ENCODE results near the gene TCEANC2.

TCEANC2 gene

GRCh38 chr1:54122992-54123391 lies 69.6 kb downstream of the TCEANC2 start:
- no peak overlapping the region for H3K27ac ChIP-seq
- H3K36me3 ChIP-seq (ENCODE audit: control insufficient read depth, insufficient read depth, low read length) = no peaks in the 10 kb centered on the region
- no peak for TF ChIP-seq CTCF (IDR thresholded peaks at IDR 0.05)
- no peak overlapping the region for H2AFZ ChIP-seq
- no peaks in the 10 kb centered on the region for H3K4me1 ChIP-seq
- H3K79me2 ChIP-seq = no peaks in the 10 kb centered on the region
- H3K27me3 ChIP-seq (ENCODE audit: control insufficient read depth, insufficient read depth, low read length) = no peaks in the 10 kb centered on the region
- H3K4me2 ChIP-seq (ENCODE audit: low read length) = no peak overlapping the region
- H3K9ac ChIP-seq = no peak overlapping the region
- no peaks in the 10 kb centered on the region for H3K9me3 ChIP-seq (ENCODE audit: control insufficient read depth, low read length)
- no peak overlapping the region for H3K4me3 ChIP-seq (ENCODE audit: low read depth, low read length)

GRCh38 chr1:54124472-54124871 lies 71.1 kb downstream of the TCEANC2 start:
- H3K4me1 ChIP-seq = no peaks in the 10 kb centered on the region
- no peak overlapping the region for H3K4me3 ChIP-seq (ENCODE audit: low read depth, low read length)
- H3K27me3 ChIP-seq (ENCODE audit: control insufficient read depth, insufficient read depth, low read length) = no peaks in the 10 kb centered on the region
- H3K36me3 ChIP-seq (ENCODE audit: control insufficient read depth, insufficient read depth, low read length) = no peaks in the 10 kb centered on the region
- no peaks in the 10 kb centered on the region for H3K79me2 ChIP-seq
- H2AFZ ChIP-seq = no peak overlapping the region
- TF ChIP-seq CTCF (IDR thresholded peaks at IDR 0.05) = no peak
- H3K9ac ChIP-seq = no peak overlapping the region
- H3K9me3 ChIP-seq (ENCODE audit: control insufficient read depth, low read length) = no peaks in the 10 kb centered on the region
- H3K27ac ChIP-seq = no peak overlapping the region
- H3K4me2 ChIP-seq (ENCODE audit: low read length) = no peak overlapping the region

- Histone ChIP-seq H3K4me1 (no peaks in the 10 kb centered on the region), H3K27ac (no peak overlapping the region)
Observed at GRCh38 chr1:54124906-54125305, 71.5 kb downstream of the TCEANC2 start.

GRCh38 chr1:54125386-54126070 lies 72.1 kb downstream of the TCEANC2 start:
- Histone ChIP-seq H3K36me3 (ENCODE audit: control insufficient read depth, insufficient read depth, low read length) (no peaks in the 10 kb centered on the region), H3K9me3 (ENCODE audit: control insufficient read depth, low read length) (no peaks in the 10 kb centered on the region), H3K79me2 (no peaks in the 10 kb centered on the region), H3K4me3 (ENCODE audit: low read depth, low read length) (no peak overlapping the region), H3K9ac (no peak overlapping the region), H2AFZ (no peak overlapping the region), H3K4me1 (no peaks in the 10 kb centered on the region), H3K4me2 (ENCODE audit: low read length) (no peak overlapping the region), H3K27me3 (ENCODE audit: control insufficient read depth, insufficient read depth, low read length) (no peaks in the 10 kb centered on the region), H3K27ac (no peak overlapping the region)
- TF ChIP-seq CTCF (IDR thresholded peaks at IDR 0.05) = peak; percentile 5

More at GRCh38 chr1:54124906-54125305, 71.5 kb downstream of the TCEANC2 start:
- no peak overlapping the region for H3K4me3 ChIP-seq (ENCODE audit: low read depth, low read length)
- no peak overlapping the region for H2AFZ ChIP-seq
- H3K27me3 ChIP-seq (ENCODE audit: control insufficient read depth, insufficient read depth, low read length) = no peaks in the 10 kb centered on the region
- H3K9me3 ChIP-seq (ENCODE audit: control insufficient read depth, low read length) = no peaks in the 10 kb centered on the region
- H3K9ac ChIP-seq = no peak overlapping the region
- no peaks in the 10 kb centered on the region for H3K79me2 ChIP-seq
- H3K4me2 ChIP-seq (ENCODE audit: low read length) = no peak overlapping the region
- no peaks in the 10 kb centered on the region for H3K36me3 ChIP-seq (ENCODE audit: control insufficient read depth, insufficient read depth, low read length)
- no peak for TF ChIP-seq CTCF (IDR thresholded peaks at IDR 0.05)

- no peak overlapping the region for H3K27ac ChIP-seq
- no peak for TF ChIP-seq CTCF (IDR thresholded peaks at IDR 0.05)
- no peak overlapping the region for H3K4me2 ChIP-seq (ENCODE audit: low read length)
- H3K79me2 ChIP-seq = no peaks in the 10 kb centered on the region
- H3K27me3 ChIP-seq (ENCODE audit: control insufficient read depth, insufficient read depth, low read length) = no peaks in the 10 kb centered on the region
- H2AFZ ChIP-seq = no peak overlapping the region
- H3K9me3 ChIP-seq (ENCODE audit: control insufficient read depth, low read length) = no peaks in the 10 kb centered on the region
- no peak overlapping the region for H3K9ac ChIP-seq
- no peak overlapping the region for H3K4me3 ChIP-seq (ENCODE audit: low read depth, low read length)
- no peaks in the 10 kb centered on the region for H3K4me1 ChIP-seq
- H3K36me3 ChIP-seq (ENCODE audit: control insufficient read depth, insufficient read depth, low read length) = no peaks in the 10 kb centered on the region
Observed at GRCh38 chr1:54126271-54126815, 72.9 kb downstream of the TCEANC2 start.
